ENCODE measurements around the gene FAM47B. TPM values are rescaled to one million over a fixed set of nuclear protein-coding genes. Genes with fewer than 3 reads are reported as not detected.

Gene FAM47B
- not detected for total RNA-seq
- not detected for polyA plus RNA-seq

DNA sequence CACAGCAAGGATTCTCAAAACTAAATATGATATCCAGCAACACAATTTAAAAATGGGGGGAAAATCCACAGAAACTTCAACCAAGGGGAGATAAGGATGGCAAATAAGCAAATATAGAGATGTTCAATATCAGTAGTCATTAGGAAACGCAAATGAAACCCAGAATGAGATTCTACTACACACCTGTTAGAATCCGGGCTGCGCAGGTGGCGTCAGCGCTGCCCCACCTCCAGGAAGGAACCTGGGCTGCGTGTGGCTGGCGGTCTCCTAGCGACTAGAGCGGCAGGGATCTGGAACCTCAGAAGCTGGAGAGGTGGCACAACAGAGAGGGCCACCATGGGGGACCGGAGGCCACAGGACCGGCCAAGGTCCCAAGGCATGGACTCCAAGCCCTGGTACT lies at the start of gene FAM47B:
Gene FAM47B (plus strand): TSS at position 301 of the 400 bp plus-strand sequence. CDS start 36 bp downstream, at position 337.
- Mint-ChIP-seq H3K4me3 (no peak within 1 kb of the TSS), H3K9me3 (peaks cover 0 to 7% (median 3%) of the 10 kb centered on the region in 5 donors), H3K27me3 (peaks cover 0 to 3% of the 10 kb centered on the region in 2 donors), H3K36me3 (no peaks in the 10 kb centered on the region), H3K4me1 (no peaks in the 10 kb centered on the region), H3K27ac (no peak within 1 kb of the TSS)
- H3K27ac ChIP-seq (ENCODE audit: low read depth, low read length): no peak within 1 kb of the TSS
- ChIA-PET POLR2A (no interaction called here), CTCF (no interaction called here)
- no peaks in the 10 kb centered on the region for H3K27me3 ChIP-seq (ENCODE audit: insufficient read depth, low read length, poor library complexity, severe bottlenecking)
- no peaks in the 10 kb centered on the region for H3K4me1 ChIP-seq (ENCODE audit: insufficient read depth, low read length)
- H3K9me3 ChIP-seq (ENCODE audit: low read length): no peaks in the 10 kb centered on the region
- H3K36me3 ChIP-seq (ENCODE audit: insufficient read depth, low read length): no peaks in the 10 kb centered on the region
- H3K4me3 ChIP-seq (ENCODE audit: low read length): no peak within 1 kb of the TSS
- no peak for DNase-seq

DNA sequence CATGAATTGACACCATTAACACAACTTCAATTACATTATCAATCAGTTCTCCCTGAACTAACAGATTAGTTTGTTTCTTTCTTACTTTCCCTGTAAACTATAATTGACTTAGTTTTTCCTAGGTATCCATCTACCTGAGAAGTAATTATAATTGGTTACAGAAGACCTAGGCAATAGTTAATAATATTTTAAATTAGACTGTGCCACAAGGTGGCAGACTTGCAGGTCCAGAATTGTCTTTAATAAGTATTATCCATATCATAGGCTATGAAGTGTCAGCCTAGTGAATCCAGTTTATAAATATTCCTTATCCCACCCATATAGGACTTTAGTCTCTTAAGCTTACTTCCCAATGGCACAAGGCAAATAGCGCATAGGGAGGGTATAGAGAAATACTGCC lies 48.9 kb upstream of the FAM47B start:
- Histone ChIP-seq H3K4me3 (ENCODE audit: low read length) (no peak overlapping the region), H3K4me1 (ENCODE audit: insufficient read depth, low read length) (no peaks in the 10 kb centered on the region), H3K36me3 (ENCODE audit: insufficient read depth, low read length) (no peaks in the 10 kb centered on the region), H3K27ac (ENCODE audit: low read depth, low read length) (no peak overlapping the region), H3K27me3 (ENCODE audit: insufficient read depth, low read length, poor library complexity, severe bottlenecking) (no peaks in the 10 kb centered on the region), H3K9me3 (ENCODE audit: low read length) (no peaks in the 10 kb centered on the region)
- Mint-ChIP-seq H3K27ac (no peak overlapping the region), H3K36me3 (no peaks in the 10 kb centered on the region), H3K9me3 (peaks cover 0 to 5% (median 4%) of the 10 kb centered on the region in 5 donors), H3K4me1 (no peaks in the 10 kb centered on the region), H3K27me3 (no peaks in the 10 kb centered on the region), H3K4me3 (no peak overlapping the region)
- ChIA-PET CTCF (no interaction called here), POLR2A (no interaction called here)
- no peak for DNase-seq

DNA sequence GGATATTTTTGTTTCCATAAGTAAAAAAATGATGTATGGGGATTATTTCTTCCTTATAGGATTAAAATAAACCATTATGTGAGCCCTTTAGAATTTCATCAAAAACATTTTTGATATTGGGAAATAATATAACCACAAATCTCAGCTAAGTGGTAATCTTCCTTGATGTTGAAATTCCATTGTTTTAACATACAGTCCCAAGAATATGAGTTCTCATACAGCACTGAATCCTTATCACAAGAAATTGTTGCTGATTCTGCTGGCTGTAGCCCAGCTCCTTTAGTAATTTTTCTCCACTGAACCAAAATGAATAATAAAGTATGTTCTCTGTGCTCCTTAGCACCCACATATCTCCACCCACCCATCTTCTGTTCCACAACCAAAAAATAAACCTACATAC lies 41.9 kb upstream of the FAM47B start:
- Mint-ChIP-seq H3K9me3 (peaks cover 0 to 7% (median 5%) of the 10 kb centered on the region in 5 donors), H3K4me1 (no peaks in the 10 kb centered on the region), H3K27me3 (no peaks in the 10 kb centered on the region), H3K27ac (no peak overlapping the region), H3K4me3 (no peak overlapping the region), H3K36me3 (no peaks in the 10 kb centered on the region)
- H3K27me3 ChIP-seq (ENCODE audit: insufficient read depth, low read length, poor library complexity, severe bottlenecking): no peaks in the 10 kb centered on the region
- CTCF ChIA-PET: no interaction called here
- H3K4me3 ChIP-seq (ENCODE audit: low read length): no peak overlapping the region
- POLR2A ChIA-PET: no interaction called here
- no peak for DNase-seq
- no peak overlapping the region for H3K27ac ChIP-seq (ENCODE audit: low read depth, low read length)
- H3K4me1 ChIP-seq (ENCODE audit: insufficient read depth, low read length): no peaks in the 10 kb centered on the region
- no peaks in the 10 kb centered on the region for H3K36me3 ChIP-seq (ENCODE audit: insufficient read depth, low read length)
- H3K9me3 ChIP-seq (ENCODE audit: low read length): no peaks in the 10 kb centered on the region

DNA sequence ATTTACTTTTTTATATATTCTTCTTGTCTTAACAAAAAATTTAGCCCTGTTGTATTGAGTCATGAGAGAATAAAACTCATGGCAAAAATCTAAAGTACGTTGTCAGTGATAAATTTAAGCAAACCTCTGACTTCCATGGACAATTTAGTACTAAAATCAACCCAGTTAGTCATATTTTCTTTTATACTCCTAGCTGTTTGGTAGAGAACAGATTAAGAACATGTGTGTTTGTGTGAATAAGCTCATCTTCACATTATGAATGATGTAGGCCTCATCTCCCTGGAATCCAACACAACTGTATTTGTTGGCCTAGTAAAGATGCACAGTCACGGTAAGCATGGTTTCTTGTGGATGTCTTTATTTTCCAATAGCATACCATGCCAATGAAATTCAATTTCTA lies 40.8 kb upstream of the FAM47B start:
- no peak overlapping the region for H3K4me3 Mint-ChIP-seq
- Histone ChIP-seq H3K36me3 (ENCODE audit: insufficient read depth, low read length) (no peaks in the 10 kb centered on the region), H3K27me3 (ENCODE audit: insufficient read depth, low read length, poor library complexity, severe bottlenecking) (no peaks in the 10 kb centered on the region), H3K9me3 (ENCODE audit: low read length) (no peaks in the 10 kb centered on the region), H3K4me1 (ENCODE audit: insufficient read depth, low read length) (no peaks in the 10 kb centered on the region), H3K4me3 (ENCODE audit: low read length) (no peak overlapping the region), H3K27ac (ENCODE audit: low read depth, low read length) (no peak overlapping the region)
- no peak for DNase-seq
- H3K4me1 Mint-ChIP-seq: no peaks in the 10 kb centered on the region
- CTCF ChIA-PET: no interaction called here
- POLR2A ChIA-PET: no interaction called here
- H3K9me3 Mint-ChIP-seq: peaks cover 0 to 7% (median 5%) of the 10 kb centered on the region in 5 donors
- H3K36me3 Mint-ChIP-seq: no peaks in the 10 kb centered on the region
- H3K27me3 Mint-ChIP-seq: no peaks in the 10 kb centered on the region
- H3K27ac Mint-ChIP-seq: no peak overlapping the region

DNA sequence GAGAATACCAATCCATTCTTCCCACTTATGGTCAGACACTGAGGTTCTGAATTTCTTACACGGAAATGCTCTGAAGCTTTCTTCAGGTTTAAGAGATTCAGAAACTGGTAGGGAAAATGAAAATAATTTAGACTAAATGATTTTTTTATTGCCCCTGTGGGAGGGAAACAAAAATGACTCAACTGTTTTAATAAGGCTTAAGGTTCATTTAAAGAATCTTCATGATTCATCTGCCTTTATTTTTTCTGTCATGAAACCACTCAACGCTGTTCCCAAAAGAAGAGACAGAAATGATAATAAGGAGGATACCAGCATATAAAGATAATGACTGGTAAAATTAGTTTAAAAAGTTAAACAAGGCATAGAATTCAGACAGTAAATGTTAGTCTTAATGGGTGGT lies 39.3 kb upstream of the FAM47B start:
- no peak overlapping the region for H3K27ac ChIP-seq (ENCODE audit: low read depth, low read length)
- Mint-ChIP-seq H3K4me1 (no peaks in the 10 kb centered on the region), H3K36me3 (no peaks in the 10 kb centered on the region), H3K27ac (no peak overlapping the region), H3K27me3 (no peaks in the 10 kb centered on the region), H3K9me3 (peaks cover 0 to 7% (median 2%) of the 10 kb centered on the region in 5 donors), H3K4me3 (no peak overlapping the region)
- no peaks in the 10 kb centered on the region for H3K36me3 ChIP-seq (ENCODE audit: insufficient read depth, low read length)
- ChIA-PET CTCF (no interaction called here), POLR2A (no interaction called here)
- no peaks in the 10 kb centered on the region for H3K27me3 ChIP-seq (ENCODE audit: insufficient read depth, low read length, poor library complexity, severe bottlenecking)
- H3K4me3 ChIP-seq (ENCODE audit: low read length): no peak overlapping the region
- DNase-seq: no peak
- H3K4me1 ChIP-seq (ENCODE audit: insufficient read depth, low read length): no peaks in the 10 kb centered on the region
- no peaks in the 10 kb centered on the region for H3K9me3 ChIP-seq (ENCODE audit: low read length)

DNA sequence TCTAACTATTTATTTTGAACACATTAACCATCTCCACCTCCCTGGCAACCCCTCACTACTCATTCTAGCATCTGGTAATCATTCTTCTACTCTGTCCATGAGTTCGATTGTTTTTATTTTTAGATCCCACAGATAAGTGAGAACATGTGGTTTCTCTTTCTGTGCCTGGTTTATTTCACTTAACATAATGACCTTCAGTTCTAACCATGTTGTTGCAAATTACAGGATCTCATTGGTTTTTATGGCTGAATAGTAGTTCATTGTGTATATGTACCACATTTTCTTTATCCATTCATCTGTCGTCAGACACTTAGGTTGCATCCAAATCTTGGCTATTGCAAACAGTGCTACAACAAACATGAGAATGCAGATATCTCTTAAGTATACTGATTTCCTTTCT lies 33.4 kb upstream of the FAM47B start:
- no peaks in the 10 kb centered on the region for H3K36me3 Mint-ChIP-seq
- H3K4me1 ChIP-seq (ENCODE audit: insufficient read depth, low read length): no peaks in the 10 kb centered on the region
- no peaks in the 10 kb centered on the region for H3K9me3 ChIP-seq (ENCODE audit: low read length)
- no peaks in the 10 kb centered on the region for H3K36me3 ChIP-seq (ENCODE audit: insufficient read depth, low read length)
- no peaks in the 10 kb centered on the region for H3K4me1 Mint-ChIP-seq
- peaks cover 0 to 2% of the 10 kb centered on the region in 2 donors for H3K27me3 Mint-ChIP-seq
- H3K9me3 Mint-ChIP-seq: peaks cover 0 to 9% (median 5%) of the 10 kb centered on the region in 5 donors
- no peak for DNase-seq
- H3K4me3 Mint-ChIP-seq: no peak overlapping the region
- POLR2A ChIA-PET: no interaction called here
- H3K27me3 ChIP-seq (ENCODE audit: insufficient read depth, low read length, poor library complexity, severe bottlenecking): no peaks in the 10 kb centered on the region
- H3K4me3 ChIP-seq (ENCODE audit: low read length): no peak overlapping the region
- CTCF ChIA-PET: no interaction called here
- no peak overlapping the region for H3K27ac Mint-ChIP-seq
- H3K27ac ChIP-seq (ENCODE audit: low read depth, low read length): no peak overlapping the region

DNA sequence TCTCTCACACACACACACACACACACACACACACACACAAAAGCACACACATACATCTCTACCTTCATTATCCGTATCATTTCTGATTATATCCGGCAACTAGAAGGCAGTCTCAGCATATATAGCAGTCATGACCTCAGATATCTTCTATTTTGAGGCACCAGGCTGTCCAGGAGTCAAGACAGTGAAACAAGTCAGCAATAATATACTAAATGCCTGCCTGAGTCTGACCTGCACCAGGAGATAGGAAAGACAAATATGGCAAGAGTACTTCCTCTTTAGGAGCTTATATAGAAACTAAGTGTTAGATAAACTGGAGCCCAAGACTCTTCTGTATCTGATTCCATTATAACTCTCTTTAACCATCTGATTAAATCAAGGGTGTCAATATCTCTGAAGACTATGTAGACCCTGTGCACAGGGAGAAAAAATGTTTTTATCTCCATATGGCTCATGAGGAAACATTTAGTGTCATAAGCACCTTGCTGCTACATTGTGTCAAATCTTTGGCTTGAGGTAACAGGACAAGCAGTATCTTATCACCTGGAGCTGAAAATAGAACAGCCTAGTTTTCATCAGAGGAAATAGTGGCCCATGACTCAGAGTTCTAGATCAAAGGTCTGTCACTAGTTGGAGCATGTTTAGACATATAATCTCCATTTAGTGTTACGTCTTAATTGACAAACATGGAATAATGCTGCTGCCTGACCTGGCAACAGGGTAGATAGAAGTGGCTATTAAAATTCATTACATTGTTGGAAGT lies 27.0 kb upstream of the FAM47B start:
- H3K36me3 ChIP-seq (ENCODE audit: insufficient read depth, low read length): no peaks in the 10 kb centered on the region
- H3K4me3 ChIP-seq (ENCODE audit: low read length): no peak overlapping the region
- H3K9me3 ChIP-seq (ENCODE audit: low read length): no peaks in the 10 kb centered on the region
- no peaks in the 10 kb centered on the region for H3K4me1 Mint-ChIP-seq
- ChIA-PET CTCF (no interaction called here), POLR2A (no interaction called here)
- no peaks in the 10 kb centered on the region for H3K27me3 ChIP-seq (ENCODE audit: insufficient read depth, low read length, poor library complexity, severe bottlenecking)
- H3K27ac Mint-ChIP-seq: no peak overlapping the region
- no peak for DNase-seq
- no peak overlapping the region for H3K4me3 Mint-ChIP-seq
- no peaks in the 10 kb centered on the region for H3K36me3 Mint-ChIP-seq
- no peaks in the 10 kb centered on the region for H3K27me3 Mint-ChIP-seq
- H3K27ac ChIP-seq (ENCODE audit: low read depth, low read length): no peak overlapping the region
- H3K9me3 Mint-ChIP-seq: peaks cover 0 to 4% (median 2%) of the 10 kb centered on the region in 5 donors
- no peaks in the 10 kb centered on the region for H3K4me1 ChIP-seq (ENCODE audit: insufficient read depth, low read length)

DNA sequence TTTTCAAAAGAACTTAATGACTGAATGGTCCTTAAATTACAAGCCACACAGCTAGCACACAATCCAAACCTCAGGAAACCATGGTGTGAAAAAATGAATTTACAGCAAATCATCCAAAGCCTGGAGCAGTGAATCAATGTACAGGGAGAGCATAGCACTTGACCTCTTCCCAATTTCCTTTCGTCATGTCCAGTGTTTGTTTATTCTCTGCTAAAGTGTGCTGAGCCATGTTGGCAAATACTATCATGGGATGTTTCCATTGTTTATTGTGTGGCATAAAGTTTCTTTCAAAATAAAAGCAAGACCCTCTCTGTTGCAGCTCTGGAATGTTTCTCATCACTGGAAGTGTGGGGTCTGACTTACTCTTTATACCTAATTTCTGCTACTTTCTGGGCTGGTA lies 25.4 kb upstream of the FAM47B start:
- Histone ChIP-seq H3K4me1 (ENCODE audit: insufficient read depth, low read length) (no peaks in the 10 kb centered on the region), H3K4me3 (ENCODE audit: low read length) (no peak overlapping the region), H3K9me3 (ENCODE audit: low read length) (no peaks in the 10 kb centered on the region), H3K27me3 (ENCODE audit: insufficient read depth, low read length, poor library complexity, severe bottlenecking) (no peaks in the 10 kb centered on the region), H3K27ac (ENCODE audit: low read depth, low read length) (no peak overlapping the region), H3K36me3 (ENCODE audit: insufficient read depth, low read length) (no peaks in the 10 kb centered on the region)
- H3K27me3 Mint-ChIP-seq: no peaks in the 10 kb centered on the region
- peaks cover 0 to 4% (median 2%) of the 10 kb centered on the region in 5 donors for H3K9me3 Mint-ChIP-seq
- DNase-seq: no peak
- CTCF ChIA-PET: no interaction called here
- H3K27ac Mint-ChIP-seq: no peak overlapping the region
- POLR2A ChIA-PET: no interaction called here
- no peaks in the 10 kb centered on the region for H3K36me3 Mint-ChIP-seq
- H3K4me3 Mint-ChIP-seq: no peak overlapping the region
- H3K4me1 Mint-ChIP-seq: no peaks in the 10 kb centered on the region

Measured in CD8-positive, alpha-beta memory T cell (primary cell).